GM10248 (cell line): Measurements from ENCODE around the gene MORN1.

Source experiments
- CTCF ChIA-PET: fragments of 300-600 bp; sonication (Branson Sonifier 250); formaldehyde crosslinking; extraction: SDS; loops from one replicate; lab custom pipeline; 2021; ENCODE audit warnings: antibody characterized with exemption; lab: Yijun Ruan, JAX
- POLR2A ChIA-PET: fragments of 350-650 bp; sonication (Branson Sonifier 250); formaldehyde crosslinking; extraction: SDS; loops from one replicate; lab custom pipeline; 2020; ENCODE audit warnings: antibody characterized with exemption; lab: Yijun Ruan, JAX
- DNase-seq: peaks from one replicate; pipeline ENCODE4 v3.0.0; 2012; ENCODE audit errors: extremely low spot score
- CTCF ChIP-seq: IDR thresholded peaks from 2 replicates; pipeline ENCODE4 v1.5.1; 2012; ENCODE audit warnings: mild to moderate bottlenecking, low read depth; ENCODE audit errors: extremely low read depth, missing control alignments, control extremely low read depth

The MORN1 gene

GRCh38 chr1:2288311-2288710 lies 103.0 kb downstream of the MORN1 start:
- no peak for DNase-seq
- POLR2A ChIA-PET: no interaction called here
- CTCF ChIA-PET: interaction anchor here (1.5 kb wide), 1 partner anchor 23 kb away, joined by 5 read pairs; no protein-coding TSS in a partner anchor
- TF ChIP-seq CTCF: no peak

DNA sequence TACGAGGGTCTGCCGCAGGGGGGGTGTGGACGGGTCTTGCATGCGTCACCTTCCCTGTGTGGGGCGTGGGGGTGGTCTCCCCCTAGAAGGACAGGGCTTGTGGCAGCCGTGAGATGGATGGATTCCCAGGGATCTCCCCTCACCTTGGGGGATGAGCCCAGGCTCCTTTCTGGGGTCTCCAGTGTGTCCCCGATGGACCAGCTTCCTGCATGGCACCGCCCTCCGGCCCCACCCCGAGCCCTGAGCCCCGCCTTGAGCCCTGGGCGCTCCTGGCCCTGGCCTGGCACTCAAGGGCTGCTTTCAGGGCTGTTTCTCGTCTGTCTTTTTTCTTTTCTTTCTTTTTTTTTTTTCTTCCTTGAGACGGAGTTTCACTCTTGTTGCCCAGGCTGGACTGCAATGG lies 103.7 kb downstream of the MORN1 start:
- DNase-seq: no peak
- no peak for TF ChIP-seq CTCF
- ChIA-PET CTCF (interaction anchor here (1.5 kb wide), 1 partner anchor 24 kb away, joined by 5 read pairs; no protein-coding TSS in a partner anchor), POLR2A (no interaction called here)

GRCh38 chr1:2286923-2287322 lies 104.4 kb downstream of the MORN1 start:
- no peak for TF ChIP-seq CTCF
- CTCF ChIA-PET: no interaction called here
- no peak for DNase-seq
- POLR2A ChIA-PET: no interaction called here

DNA sequence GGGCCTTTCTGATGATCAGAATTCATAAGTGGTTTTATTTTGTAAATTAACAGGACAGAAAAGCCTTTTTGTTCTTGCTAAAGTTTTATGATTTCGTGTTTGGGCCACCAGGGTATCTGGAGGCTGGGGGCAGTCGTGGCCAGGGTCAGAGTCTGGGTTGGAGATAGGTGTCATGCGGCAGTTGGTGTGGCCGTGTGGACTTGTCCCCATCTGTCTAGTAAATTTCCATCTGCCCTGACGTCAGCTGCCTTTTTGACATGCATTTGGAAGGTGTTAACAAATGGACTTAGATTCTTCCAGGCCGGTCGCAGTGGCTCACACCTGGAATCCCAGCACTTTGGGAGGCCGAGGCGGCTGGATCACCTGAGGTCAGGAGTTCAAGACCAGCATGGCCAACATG lies 106.4 kb downstream of the MORN1 start:
- DNase-seq: no peak
- CTCF ChIA-PET: no interaction called here
- TF ChIP-seq CTCF: no peak
- POLR2A ChIA-PET: no interaction called here

DNA sequence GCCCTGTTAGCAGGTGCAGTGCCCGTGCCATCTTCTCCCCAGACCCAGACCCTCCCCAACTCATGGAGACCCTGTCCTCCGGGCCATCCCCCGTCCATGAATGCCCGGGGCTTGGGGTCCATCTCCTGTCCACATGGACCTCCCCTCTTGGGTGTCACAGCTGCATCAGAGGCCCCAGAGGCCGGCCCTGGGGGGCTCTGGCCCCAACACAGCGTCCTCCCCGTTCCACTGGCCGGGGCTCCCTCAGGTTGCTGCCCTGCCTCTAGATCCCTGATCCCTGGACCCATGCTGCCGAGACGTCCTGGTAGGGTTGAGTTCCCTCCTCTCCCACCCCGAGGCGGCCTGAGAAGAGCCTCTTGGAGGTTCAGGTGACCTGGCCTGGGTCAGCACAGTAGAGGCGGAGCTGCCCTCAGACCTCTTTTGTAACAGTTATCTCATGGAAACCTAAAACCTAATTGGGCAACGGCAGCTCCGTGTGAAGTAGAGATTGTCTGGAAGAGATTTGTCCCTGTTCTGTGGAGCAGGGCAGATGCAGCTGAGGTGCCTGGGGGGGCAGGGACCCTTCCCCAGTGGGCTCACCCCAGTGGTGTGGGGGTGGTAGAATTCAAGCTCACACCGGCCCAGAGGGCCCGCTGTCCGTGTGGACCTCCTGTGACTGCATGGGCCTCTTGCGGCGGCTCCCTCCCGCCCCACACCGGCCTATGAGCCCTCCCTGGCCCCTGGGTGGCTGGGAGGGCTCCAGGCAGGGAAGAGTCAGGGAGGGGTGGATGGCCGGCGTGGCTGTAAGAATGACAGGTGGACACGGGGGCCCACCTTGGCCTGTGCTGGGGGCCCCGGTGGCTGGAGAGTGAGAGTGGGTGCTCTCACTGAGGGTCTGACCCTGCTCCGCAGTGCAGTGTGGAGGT lies 107.1 kb downstream of the MORN1 start:
- DNase-seq: no peak
- ChIA-PET CTCF (no interaction called here), POLR2A (no interaction called here)
- TF ChIP-seq CTCF: no peak

- DNase-seq: no peak
- no peak for TF ChIP-seq CTCF
- ChIA-PET CTCF (interaction anchor here (1.3 kb wide), 1 partner anchor 32 kb away, joined by 3 read pairs; no protein-coding TSS in a partner anchor), POLR2A (no interaction called here)
These were observed 107.9 kb downstream of the MORN1 start for GRCh38 chr1:2283371-2283990.
